ENCODE measurements around the gene UQCRC1.

DNA sequence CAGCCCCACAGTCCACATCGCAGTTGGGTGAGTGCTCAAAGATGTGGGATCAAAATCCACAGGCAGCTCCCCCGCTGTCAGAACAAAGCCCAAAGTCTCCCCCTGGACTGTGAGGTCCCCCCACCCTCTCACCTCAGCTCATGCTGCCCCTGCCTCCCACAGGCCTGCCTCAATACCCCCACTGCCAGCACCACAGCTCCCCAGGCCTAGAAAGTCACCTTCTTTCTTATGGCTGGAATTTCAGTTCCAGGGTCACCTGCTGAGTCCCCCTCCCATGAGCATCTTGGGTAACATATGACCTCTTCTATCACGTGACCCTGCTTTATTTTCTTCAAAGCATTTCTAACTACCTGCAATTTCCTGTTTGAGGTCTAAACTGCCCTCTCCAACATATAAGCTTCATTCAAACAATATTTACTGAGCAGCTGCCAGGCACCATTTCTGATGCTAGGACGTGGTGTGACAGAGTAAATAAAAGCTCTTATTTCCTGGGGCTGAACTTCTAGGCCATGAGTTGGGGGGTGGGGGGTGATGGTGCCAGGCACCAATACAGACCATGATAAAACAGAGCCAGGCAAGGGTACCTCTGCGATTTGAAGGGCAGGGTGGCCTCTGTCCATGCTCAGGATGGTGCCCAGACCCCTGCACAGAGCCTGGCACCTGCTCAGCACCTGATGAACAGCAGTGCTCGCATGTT is 14.6 kb upstream of the UQCRC1 start:
- TF ChIP-seq, protein P1, sequence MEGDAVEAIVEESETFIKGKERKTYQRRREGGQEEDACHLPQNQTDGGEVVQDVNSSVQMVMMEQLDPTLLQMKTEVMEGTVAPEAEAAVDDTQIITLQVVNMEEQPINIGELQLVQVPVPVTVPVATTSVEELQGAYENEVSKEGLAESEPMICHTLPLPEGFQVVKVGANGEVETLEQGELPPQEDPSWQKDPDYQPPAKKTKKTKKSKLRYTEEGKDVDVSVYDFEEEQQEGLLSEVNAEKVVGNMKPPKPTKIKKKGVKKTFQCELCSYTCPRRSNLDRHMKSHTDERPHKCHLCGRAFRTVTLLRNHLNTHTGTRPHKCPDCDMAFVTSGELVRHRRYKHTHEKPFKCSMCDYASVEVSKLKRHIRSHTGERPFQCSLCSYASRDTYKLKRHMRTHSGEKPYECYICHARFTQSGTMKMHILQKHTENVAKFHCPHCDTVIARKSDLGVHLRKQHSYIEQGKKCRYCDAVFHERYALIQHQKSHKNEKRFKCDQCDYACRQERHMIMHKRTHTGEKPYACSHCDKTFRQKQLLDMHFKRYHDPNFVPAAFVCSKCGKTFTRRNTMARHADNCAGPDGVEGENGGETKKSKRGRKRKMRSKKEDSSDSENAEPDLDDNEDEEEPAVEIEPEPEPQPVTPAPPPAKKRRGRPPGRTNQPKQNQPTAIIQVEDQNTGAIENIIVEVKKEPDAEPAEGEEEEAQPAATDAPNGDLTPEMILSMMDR (IDR thresholded peaks at IDR 0.05), result no peak
- TF ChIP-seq POLR2A (IDR thresholded peaks at IDR 0.05) (no peak), EP300 (IDR thresholded peaks at IDR 0.05) (no peak), POLR2AphosphoS5 (IDR thresholded peaks at IDR 0.05) (no peak)
